ENCODE data around the gene KCNMA1. TPM values are rescaled to one million over a fixed set of nuclear protein-coding genes. Genes with fewer than 3 reads are reported as not detected.

The KCNMA1 gene
- total RNA-seq, 1 experiment from 2014 or later, result 20.7 TPM

DNA sequence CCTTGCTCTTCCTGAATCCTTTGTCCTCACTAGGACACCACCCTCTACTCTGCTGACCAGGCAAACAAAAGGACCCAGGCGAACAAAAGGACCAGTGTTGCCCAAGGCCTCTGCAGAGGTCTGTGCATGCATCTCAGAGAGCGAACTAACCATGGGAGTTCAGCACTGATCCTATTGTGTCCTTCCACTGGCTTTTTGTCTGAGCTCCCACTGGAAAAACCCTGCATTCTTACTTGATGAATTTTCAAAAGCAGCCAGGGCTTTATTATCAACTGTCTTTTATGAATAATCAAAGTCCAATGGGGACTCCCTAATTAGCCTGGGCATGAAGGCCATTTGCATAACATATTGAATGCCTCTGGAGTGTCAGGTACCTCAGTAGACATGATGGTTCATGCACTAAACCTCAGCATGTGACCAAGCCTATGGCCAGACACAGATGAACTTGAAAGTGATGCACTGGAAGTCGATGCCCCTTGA lies 140.6 kb downstream of the KCNMA1 start:
- Mint-ChIP-seq H3K4me1 (ENCODE audit: low read depth, unreplicated experiment) (peaks cover 12% of the 10 kb centered on the region), H3K4me3 (ENCODE audit: unreplicated experiment) (no peak overlapping the region), H3K27me3 (ENCODE audit: insufficient read depth, unreplicated experiment) (no peaks in the 10 kb centered on the region), H3K36me3 (ENCODE audit: insufficient read depth, unreplicated experiment) (no peaks in the 10 kb centered on the region), H3K27ac (ENCODE audit: unreplicated experiment) (no peak overlapping the region), H3K9me3 (ENCODE audit: unreplicated experiment) (no peaks in the 10 kb centered on the region)
- ChIA-PET CTCF (interaction anchor here (0.6 to 1.2 kb wide), 3 partner anchors 8 to 127 kb away, joined by 3 to 5 read pairs (median 4); no protein-coding TSS in a partner anchor), POLR2A (no interaction called here)
- Histone ChIP-seq H3K36me3 (ENCODE audit: control insufficient read depth, insufficient read depth, low read length) (no peaks in the 10 kb centered on the region), H3K9me3 (no peaks in the 10 kb centered on the region), H3K4me3 (ENCODE audit: low read depth, low read length) (no peak overlapping the region), H3K4me1 (peaks cover 6% of the 10 kb centered on the region), H3K27me3 (replicated peaks; ENCODE audit: control insufficient read depth, insufficient read depth, low read length) (no peaks in the 10 kb centered on the region)
- TF ChIP-seq, protein P1, sequence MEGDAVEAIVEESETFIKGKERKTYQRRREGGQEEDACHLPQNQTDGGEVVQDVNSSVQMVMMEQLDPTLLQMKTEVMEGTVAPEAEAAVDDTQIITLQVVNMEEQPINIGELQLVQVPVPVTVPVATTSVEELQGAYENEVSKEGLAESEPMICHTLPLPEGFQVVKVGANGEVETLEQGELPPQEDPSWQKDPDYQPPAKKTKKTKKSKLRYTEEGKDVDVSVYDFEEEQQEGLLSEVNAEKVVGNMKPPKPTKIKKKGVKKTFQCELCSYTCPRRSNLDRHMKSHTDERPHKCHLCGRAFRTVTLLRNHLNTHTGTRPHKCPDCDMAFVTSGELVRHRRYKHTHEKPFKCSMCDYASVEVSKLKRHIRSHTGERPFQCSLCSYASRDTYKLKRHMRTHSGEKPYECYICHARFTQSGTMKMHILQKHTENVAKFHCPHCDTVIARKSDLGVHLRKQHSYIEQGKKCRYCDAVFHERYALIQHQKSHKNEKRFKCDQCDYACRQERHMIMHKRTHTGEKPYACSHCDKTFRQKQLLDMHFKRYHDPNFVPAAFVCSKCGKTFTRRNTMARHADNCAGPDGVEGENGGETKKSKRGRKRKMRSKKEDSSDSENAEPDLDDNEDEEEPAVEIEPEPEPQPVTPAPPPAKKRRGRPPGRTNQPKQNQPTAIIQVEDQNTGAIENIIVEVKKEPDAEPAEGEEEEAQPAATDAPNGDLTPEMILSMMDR (IDR thresholded peaks at IDR 0.05; ENCODE audit: insufficient read depth in 1 of 2, low read depth in 1 of 2, low read length in 1 of 2, severe bottlenecking in 1 of 2, unreplicated experiment in 1 of 2), result no peak
- DNase-seq, result peak in 1 of 2 experiments; percentile 16
- intact Hi-C loops (cut with micrococcal nuclease; ENCODE audit: unreplicated experiment), result loop anchor here (5.0 to 10.0 kb wide), 2 partner anchors 90 to 202 kb away; no protein-coding TSS in a partner anchor
- no TSS peak for BruUV-seq (replicated peaks)

DNA sequence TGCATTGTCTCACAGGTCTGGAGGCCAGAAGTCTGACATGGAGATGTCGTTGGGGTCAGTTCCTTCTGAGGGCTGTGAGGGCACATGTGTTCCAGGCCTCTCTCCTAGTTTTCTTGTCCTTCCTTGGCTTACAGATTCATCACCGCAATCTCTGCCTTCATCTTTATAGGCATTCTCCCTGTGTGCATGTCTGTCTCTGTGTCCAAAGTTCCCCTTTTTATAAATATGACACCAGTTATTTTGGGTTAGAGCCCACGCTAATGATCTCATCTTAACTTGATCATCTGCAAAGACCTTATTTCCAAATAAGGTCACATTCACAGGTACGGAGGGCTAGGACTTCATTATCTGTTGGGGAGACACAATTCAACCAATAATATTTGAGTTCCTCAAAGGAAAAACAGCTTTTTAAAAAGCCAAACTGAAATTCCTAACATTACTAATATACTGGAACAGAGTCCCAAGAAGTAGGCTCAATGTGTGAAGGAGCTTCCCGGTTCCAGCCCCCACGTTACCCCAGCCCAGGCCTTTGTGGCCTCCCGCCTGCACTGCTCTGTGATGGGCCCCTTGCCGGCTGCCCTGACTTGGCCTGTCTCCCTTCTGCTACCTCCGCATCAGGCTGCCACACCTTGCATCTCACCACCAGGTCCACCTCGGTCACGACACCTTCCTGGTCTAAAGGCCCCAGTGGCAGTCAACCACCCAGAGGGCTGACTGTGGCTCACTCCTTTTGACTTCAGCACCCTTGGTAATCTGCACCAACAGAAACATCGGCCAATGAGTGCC lies 142.7 kb downstream of the KCNMA1 start:
- no peak for DNase-seq
- H3K27ac Mint-ChIP-seq (ENCODE audit: unreplicated experiment), result no peak overlapping the region
- no peaks in the 10 kb centered on the region for H3K27me3 ChIP-seq (replicated peaks; ENCODE audit: control insufficient read depth, insufficient read depth, low read length)
- TF ChIP-seq, protein P1 (IDR thresholded peaks at IDR 0.05; ENCODE audit: insufficient read depth in 1 of 2, low read depth in 1 of 2, low read length in 1 of 2, severe bottlenecking in 1 of 2, unreplicated experiment in 1 of 2), result peak in 1 of 2 experiments; percentile 0
- ChIA-PET POLR2A (no interaction called here), CTCF (interaction anchor here (1.0 kb wide), 1 partner anchor 30 kb away, joined by 3 read pairs; no protein-coding TSS in a partner anchor)
- peaks cover 12% of the 10 kb centered on the region for H3K4me1 Mint-ChIP-seq (ENCODE audit: low read depth, unreplicated experiment)
- H3K4me3 Mint-ChIP-seq (ENCODE audit: unreplicated experiment), result no peak overlapping the region
- H3K36me3 ChIP-seq (ENCODE audit: control insufficient read depth, insufficient read depth, low read length), result no peaks in the 10 kb centered on the region
- no peaks in the 10 kb centered on the region for H3K9me3 Mint-ChIP-seq (ENCODE audit: unreplicated experiment)
- H3K9me3 ChIP-seq, result no peaks in the 10 kb centered on the region
- no peaks in the 10 kb centered on the region for H3K27me3 Mint-ChIP-seq (ENCODE audit: insufficient read depth, unreplicated experiment)
- H3K36me3 Mint-ChIP-seq (ENCODE audit: insufficient read depth, unreplicated experiment), result no peaks in the 10 kb centered on the region
- H3K4me3 ChIP-seq (ENCODE audit: low read depth, low read length), result no peak overlapping the region
- intact Hi-C loops (cut with micrococcal nuclease; ENCODE audit: unreplicated experiment), result loop anchor here (2.0 to 10.0 kb wide), 3 partner anchors 92 to 200 kb away; no protein-coding TSS in a partner anchor
- peaks cover 9% of the 10 kb centered on the region for H3K4me1 ChIP-seq
- no TSS peak for BruUV-seq (replicated peaks)

DNA sequence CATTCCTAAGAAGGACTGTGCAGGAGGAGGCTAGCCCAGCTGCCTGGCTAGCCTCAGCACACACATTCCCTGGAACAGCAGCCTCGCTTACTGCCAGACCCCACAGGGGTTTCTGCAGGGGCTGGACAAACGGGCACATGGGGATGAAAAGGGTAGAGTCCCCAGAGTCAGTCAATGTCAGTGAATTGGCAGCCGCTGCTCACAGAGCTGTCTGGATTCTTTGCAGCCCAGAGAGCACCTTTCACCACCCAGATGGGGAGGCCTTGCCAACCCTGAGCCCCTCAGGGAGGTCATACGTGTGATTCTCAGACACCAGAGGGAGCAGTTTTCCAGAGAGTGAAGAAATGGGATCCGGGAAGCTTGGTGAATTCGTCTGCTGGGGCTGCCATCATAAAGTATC lies 143.3 kb downstream of the KCNMA1 start:
- Histone ChIP-seq H3K9me3 (no peaks in the 10 kb centered on the region), H3K27me3 (replicated peaks; ENCODE audit: control insufficient read depth, insufficient read depth, low read length) (no peaks in the 10 kb centered on the region), H3K4me1 (peaks cover 9% of the 10 kb centered on the region), H3K36me3 (ENCODE audit: control insufficient read depth, insufficient read depth, low read length) (no peaks in the 10 kb centered on the region), H3K4me3 (ENCODE audit: low read depth, low read length) (no peak overlapping the region)
- Mint-ChIP-seq H3K27me3 (ENCODE audit: insufficient read depth, unreplicated experiment) (no peaks in the 10 kb centered on the region), H3K4me1 (ENCODE audit: low read depth, unreplicated experiment) (peaks cover 12% of the 10 kb centered on the region), H3K27ac (ENCODE audit: unreplicated experiment) (no peak overlapping the region), H3K36me3 (ENCODE audit: insufficient read depth, unreplicated experiment) (no peaks in the 10 kb centered on the region), H3K4me3 (ENCODE audit: unreplicated experiment) (no peak overlapping the region), H3K9me3 (ENCODE audit: unreplicated experiment) (no peaks in the 10 kb centered on the region)
- intact Hi-C loops (cut with micrococcal nuclease; ENCODE audit: unreplicated experiment), result loop anchor here (2.0 to 10.0 kb wide), 2 partner anchors 146 to 200 kb away; no protein-coding TSS in a partner anchor
- ChIA-PET POLR2A (no interaction called here), CTCF (interaction anchor here (1.0 kb wide), 1 partner anchor 30 kb away, joined by 3 read pairs; no protein-coding TSS in a partner anchor)
- no TSS peak for BruUV-seq (replicated peaks)
- peak in 1 of 2 experiments; percentile 38 for DNase-seq
- TF ChIP-seq, protein P1 (IDR thresholded peaks at IDR 0.05; ENCODE audit: insufficient read depth in 1 of 2, low read depth in 1 of 2, low read length in 1 of 2, severe bottlenecking in 1 of 2, unreplicated experiment in 1 of 2), result peak; percentile 34 to 48
